Activated CD4-positive, alpha-beta T cell treated with anti-CD3 and anti-CD28 coated beads for 48 hours (primary cell): ENCODE results near the gene EDN2.

Source experiments
- DNase-seq: peaks from one replicate; pipeline ENCODE4 v3.0.0-alpha.2; 2020

Gene EDN2

DNA sequence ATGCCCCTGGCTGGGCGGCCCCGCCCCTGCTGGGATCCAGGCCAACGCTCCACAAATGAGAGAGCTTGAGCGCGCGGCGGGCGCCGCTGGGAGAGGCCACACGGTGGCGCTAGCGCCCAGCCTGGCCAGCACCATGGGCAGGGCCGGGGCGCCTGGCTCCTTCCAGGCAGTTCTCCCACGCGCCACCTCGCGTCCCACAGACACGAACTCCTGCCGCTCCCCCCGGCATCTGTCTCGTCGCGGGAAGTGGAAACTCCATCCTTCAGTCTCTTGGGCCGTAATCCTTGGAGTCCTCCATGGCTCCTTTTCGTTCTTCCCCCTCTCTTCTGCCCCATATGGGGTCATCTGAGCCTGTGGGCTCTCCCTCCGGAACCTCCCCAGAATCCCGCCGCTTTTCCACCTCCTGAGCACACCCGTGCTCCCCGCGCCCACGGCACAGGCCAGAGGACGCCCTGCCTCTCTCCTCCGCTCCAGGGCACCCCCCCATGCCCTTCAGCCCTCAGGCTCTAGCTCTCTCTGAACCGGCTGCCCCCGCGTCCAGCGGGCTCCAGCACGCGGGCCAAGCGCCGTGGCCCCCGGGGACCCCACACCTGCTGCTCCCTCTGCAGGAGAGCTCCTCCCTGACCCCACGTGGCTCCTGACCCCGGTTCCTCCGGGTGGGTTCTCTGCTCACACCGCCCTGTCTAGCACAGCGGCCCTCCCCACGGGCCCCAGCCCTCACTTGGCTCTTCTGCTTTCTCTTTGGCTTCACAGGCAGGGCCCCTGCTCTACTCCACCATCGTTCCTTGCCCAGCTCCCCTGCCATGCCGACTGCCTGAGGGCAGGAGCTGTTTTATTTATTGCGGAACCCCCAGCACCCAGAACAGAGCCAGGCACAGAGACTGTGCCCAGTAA is 31.9 kb upstream of the EDN2 start:
- DNase-seq = peak; percentile 80

DNA sequence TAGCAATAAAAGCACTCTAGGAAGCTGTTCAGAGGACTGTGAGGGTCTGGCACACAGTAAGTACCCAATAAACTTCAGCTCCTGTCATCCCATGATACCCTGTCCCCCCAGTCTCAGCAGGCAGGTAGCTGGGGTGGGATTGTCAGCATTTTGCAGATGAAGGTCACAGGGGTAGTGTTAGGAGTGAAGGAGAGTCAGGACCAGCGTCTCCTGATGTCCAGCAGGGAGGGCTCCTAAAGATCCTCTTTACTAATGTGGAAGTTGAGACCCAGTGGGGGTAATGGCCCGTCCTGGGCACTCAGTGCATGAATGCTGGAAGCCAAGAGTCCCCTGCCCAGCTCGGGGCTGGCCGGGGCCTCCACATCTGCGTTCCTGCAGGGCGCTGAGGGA is 31.3 kb upstream of the EDN2 start:
- DNase-seq = no peak

GRCh38 chr1:41515131-41515678 is 30.7 kb upstream of the EDN2 start:
- no peak for DNase-seq

DNA sequence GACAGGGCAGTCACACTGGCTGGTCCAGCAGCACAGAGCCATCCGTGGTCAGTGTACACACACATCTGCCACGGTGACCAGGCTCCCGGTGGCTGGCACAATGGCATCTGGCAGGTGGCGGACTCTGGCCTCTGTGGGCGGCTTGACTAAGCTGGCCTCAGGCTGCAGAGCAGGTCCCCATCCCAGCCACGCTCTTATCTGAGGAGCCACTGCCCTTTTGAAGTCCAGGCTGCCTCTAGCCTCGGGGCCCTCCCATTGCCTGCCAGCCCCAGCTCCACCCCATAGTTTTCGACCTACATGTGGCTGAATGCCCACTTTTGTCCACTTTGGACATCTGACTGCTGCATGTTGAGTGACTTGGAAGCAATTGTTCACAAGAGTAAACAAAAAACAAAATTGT is 29.9 kb upstream of the EDN2 start:
- DNase-seq = no peak

DNA sequence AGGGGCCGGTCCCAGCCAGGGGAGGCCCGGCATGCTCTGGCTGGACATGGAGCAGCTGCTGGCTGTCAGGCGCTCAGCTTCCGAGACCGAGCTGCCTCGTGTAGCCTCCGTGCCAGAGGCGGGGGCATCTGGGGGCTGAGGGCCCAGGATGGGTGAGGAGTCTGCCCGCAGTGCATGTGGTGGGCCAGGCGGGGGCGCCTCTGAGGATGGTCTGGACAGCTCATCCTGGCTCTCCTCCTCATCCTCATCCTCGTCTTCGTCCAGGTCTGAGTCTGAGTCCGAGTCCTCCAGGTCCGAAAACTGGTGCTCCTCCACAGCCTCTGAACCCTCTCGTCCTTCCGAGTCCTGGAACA is 28.9 kb upstream of the EDN2 start:
- peak; percentile 53 for DNase-seq

GRCh38 chr1:41512701-41513382 is 28.4 kb upstream of the EDN2 start:
- DNase-seq = no peak

DNA sequence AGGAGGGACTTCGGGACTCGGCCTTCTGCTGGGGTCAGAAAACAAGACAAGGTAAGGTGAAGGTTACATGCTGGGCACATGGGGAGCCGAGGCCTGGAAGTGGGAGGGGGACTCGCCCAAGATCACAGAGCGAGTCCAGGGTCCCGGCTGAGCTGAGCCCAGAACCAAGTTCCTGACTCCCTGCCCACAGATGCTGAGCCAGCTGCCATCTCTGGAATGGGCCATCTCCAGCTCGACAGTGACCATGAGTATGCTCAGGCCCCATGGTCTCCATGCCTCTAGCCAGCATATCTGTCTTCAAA is 26.7 kb upstream of the EDN2 start:
- no peak for DNase-seq

DNA sequence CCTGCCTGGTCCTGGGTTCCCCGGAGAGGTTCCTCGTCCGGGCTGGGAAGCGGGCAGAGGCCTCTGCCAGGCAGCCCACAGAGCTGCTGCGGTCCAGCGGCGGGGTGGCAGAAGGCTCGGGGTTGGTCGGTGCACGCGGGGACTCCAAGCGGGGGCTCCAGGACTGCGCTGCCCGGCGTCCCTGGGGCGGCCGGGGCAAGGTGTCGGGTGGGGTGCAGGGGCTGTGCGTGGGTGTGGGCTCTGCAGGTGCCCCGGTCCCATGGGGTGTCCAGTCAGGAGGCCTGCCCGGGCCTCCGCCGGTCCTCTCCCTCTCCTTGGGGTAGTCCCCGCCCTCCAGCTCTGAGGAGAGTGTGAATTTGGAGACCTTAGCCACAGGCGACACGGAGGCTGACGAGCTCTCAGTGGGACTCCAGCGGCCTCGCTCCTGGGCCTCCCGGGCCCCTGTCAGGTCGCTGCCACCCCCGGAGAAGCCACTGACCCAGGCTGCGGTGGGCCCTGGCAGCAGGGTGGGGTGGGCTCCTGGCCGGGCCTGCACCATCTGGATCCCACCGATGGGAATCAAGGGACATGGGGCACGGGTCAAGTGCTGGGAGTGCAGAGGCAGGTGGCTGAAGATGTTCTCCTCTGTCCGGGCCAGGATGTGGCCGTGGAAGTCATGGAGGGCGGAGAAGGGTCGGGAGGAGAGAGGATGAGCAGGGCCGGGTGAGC is 26.2 kb upstream of the EDN2 start:
- no peak for DNase-seq

DNA sequence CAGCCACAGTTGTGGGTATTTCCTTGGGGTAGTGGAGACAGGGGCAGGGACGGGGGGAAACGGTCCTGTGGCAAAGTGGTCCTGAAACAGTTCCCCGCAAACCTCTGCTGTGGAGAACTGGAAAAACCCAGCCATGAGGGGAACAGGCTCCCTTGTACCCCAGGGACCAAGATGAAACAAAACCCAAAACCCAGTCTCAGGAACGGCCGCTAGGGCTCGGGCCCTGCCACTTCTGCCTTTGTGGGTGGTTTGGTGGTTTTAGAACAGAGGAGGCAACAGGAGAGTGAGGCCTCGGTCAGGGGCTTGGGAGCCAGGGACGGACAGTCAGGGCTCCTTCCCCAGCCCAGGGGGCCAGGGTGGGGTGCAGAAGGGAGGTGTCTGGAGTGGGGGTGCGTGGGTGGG is 24.8 kb upstream of the EDN2 start:
- DNase-seq = no peak

DNA sequence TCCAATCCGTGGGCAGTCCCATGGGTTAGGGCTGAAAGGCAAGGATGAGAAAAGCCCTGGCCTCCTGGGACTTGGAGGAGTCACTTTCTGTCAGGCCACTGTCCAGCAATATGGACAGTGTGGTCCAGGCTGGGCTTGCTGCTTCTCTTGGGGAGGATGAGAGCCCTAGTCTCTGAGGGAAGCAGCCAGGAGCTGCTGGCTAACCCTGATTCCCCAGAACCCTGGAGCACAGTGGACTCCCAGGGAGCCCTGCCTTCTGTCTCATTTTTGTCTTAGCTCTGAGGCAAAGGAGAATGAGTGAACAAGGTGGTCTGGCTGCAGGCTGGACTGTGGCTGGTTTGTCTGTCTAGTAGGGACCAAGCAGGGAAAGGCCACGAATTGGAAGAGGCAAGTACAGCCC is 23.8 kb upstream of the EDN2 start:
- no peak for DNase-seq

GRCh38 chr1:41507836-41508235 is 23.4 kb upstream of the EDN2 start:
- no peak for DNase-seq

DNA sequence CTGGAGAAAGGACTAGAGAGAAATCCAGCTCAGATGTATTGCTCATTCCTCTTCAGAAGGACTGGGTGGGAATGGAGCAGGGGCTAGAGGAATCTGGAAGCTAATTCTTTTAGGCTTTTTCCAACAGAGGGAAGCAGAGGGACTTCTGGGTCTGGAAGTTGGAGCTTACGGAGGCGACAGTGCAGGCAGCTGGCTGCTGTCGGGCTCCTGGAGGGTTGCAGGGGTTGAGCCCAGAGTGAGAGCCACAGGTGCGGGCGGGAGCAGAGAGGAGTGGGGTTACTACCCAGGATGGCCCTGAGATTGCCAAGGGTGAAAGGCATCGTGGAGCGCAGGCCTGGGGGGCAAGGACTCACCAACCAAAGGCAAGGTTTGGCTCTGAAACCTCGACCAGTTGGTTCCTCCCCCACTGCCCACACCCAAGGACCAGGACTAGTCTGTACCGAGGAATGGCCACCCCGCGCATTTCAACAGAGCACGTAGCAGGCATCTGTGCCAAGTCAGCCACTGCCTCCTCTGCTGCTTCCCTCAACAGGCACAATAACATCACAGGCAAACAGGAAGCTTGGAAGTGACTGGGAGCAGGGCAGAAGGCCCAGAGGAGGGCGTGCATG is 22.7 kb upstream of the EDN2 start:
- DNase-seq = no peak

DNA sequence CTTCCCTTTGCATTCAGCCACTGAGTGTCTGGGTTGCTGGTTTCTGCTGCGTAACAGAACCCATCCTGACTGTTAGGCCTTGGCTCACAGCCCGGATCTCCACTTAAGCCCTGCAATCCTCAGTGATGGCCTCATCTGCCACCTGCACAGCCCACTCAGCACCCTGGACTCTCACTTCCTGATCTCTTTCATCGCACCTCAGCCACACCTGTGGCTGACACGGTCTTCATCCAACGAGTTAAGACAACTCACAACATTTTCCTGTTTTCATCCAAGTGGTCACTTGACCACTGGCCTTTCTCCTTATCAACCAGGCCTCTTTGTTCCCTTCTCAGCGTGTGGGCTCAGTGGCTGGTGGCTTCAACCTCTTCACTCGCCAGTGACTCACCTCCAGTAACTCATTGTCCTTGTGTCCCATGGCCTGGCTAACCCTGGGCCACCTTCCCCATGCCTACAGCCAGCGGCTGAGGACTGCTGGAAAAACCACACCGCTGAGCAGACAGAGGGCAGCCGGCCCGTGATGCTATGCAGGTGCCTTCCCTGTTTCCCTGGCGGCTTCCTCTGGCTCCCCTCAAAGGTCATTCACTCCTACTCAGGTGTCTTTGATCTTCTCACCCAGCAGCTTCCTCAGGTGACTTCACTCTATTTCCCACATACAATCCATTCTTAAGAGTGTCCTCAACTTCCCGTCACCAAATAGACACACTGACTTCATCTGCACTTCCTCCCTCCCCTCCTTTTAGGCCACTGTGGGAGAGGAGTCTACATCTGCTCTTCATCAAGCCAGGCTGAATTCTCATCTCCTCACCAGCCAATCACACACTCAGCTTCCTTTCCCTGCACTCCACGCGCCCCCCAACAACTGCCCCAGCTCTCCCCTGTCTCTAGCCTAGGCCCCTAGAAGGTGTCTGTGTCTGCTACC is 19.9 kb upstream of the EDN2 start:
- no peak for DNase-seq

DNA sequence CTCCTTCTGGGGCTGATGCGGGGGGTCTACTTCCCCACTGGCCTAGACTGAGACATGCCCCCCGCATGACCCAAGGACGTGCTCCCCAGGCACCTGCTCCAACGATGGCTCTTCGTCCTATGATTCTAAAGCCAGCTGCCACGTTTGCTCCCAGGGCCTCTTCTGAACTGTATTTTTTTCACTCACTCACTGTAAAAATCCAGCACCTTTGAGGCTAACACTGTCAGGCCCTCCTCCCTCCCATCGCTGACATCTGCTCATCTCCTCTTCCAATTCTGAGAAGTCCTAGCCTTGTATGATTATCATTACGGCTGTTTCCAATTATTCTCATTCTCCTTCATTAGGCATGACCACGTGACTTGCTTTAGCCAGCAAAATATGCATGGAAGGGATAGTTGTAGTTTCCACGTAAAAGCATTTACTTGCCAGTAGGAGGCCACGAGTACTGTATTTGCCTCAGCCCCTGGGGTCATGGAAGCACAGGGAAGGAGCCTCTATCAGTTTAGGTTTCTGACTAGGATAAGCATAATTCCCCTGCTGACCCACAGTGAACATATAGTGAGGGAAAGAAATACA is 19.1 kb upstream of the EDN2 start:
- no peak for DNase-seq

GRCh38 chr1:41502912-41503311 is 18.4 kb upstream of the EDN2 start:
- no peak for DNase-seq

- DNase-seq = no peak
Observed at GRCh38 chr1:41501581-41501980, 17.1 kb upstream of the EDN2 start.

DNA sequence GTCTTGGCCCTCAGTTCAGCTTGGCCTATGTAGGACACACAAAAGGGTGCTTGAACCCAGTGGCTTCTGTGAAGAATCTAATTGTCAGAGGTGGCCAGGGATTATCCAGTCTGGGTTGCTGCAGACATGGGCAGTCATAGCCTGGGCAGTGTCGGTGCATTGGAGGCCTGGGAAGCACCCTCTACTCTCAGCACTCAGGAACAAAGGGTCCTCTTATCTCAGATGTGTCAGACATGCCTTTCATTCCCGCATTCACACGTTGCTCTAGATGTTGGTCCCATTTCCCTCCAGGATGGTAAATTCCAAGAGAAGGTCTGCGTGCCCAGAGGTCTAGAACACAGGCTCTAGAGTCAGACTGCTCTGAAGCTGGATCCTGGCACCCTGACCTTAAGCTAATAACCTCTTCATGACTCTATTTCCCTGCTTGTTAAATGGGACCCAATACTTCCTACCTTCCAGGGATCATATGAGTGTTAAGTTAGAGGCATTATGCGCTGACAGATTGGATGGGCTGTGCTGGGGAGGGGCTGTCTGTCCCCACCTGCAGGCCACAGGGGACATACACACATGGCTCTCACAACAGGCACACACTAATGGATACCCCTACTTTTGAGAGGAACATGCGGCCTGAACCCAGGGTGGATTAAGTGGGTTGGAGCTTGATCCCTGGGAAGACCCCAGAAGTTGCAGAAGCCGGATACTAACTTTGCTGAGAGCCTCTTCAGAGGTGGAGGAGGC is 16.5 kb upstream of the EDN2 start:
- no peak for DNase-seq

DNA sequence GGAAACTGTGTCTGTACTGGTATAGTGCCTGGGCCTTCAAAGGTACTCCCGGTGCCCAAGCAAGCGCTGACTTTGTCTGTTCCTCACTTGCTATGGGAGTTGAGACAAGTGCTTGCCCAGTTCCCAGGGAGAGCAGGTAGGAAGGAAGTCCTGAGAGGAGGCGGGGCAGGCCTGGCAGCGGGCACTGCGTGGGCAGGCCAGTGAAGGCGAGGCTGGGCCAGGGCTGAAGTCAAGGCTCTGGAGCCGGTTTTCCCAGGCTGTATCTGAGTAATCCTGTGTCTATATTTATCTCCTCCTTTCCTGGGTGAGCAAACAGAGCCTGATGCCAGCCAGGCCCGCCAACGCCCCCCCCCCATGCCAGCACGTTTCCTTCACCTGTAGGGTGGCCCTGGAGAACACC is 15.9 kb upstream of the EDN2 start:
- DNase-seq = no peak

DNA sequence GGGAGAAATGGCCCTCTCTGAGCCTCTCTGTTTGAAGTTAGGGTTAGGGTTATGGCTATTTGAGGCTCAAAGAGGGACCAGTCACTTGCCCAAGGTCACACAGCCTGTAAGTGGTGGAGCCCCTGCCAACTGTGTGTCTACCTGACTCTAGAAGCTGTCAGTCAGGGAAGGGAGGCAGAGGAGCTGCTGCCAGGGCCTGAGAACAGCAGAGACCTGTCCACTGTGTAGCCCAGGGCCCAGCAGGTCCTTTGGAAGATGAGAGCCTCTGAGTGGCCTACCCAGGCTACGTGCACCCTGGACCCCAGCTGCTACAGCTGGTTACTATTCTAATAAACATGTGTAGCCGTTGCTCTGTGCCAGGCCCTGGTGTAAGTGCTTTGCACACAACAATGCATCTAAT is 15.1 kb upstream of the EDN2 start:
- DNase-seq = no peak

- DNase-seq = no peak
Observed at GRCh38 chr1:41498804-41499203, 14.3 kb upstream of the EDN2 start.

DNA sequence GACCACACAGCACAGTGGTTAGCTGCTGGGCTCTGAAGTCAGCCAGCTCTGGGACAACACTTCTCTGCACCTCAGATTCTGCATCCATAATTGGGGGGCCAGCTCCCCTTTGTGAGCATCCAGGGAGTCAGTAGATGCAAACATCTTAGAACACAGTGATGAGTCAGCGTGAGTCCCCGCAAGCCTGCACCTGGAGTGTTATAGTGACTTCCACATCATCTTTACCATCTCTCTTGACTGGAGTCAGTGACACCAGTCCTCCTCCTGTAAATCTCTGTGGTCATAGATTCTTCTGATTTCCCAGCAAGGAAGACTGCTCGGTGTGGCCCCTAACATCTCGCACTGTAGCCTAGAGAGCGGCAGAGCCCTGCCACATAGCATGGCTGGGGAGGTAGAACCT is 13.9 kb upstream of the EDN2 start:
- no peak for DNase-seq
